H1 (cell line): Measurements from ENCODE around the gene SLC39A11. TPM values are rescaled to one million over a fixed set of nuclear protein-coding genes. Genes with fewer than 3 reads are reported as not detected.

Experiments
- CTCF ChIA-PET: fragments of 300-600 bp; sonication (Branson Sonifier 250); formaldehyde crosslinking; loops from one replicate; lab custom pipeline; 2021; ENCODE audit not compliant: partially characterized antibody; lab: Charles Lee
- POLR2A ChIA-PET: fragments of 300-600 bp; sonication (Branson Sonifier 250); formaldehyde crosslinking; loops from one replicate; lab custom pipeline; 2021; ENCODE audit warnings: inconsistent platforms; ENCODE audit not compliant: partially characterized antibody; lab: Charles Lee
- DNase-seq, 2 experiments: peaks; one replicate each; pipeline versions ENCODE4 v3.0.0 to v3.0.0-alpha.2; 2010 to 2022; ENCODE audit warnings: low spot score in 2 of 2, low read depth in 1 of 2, mixed read lengths in 1 of 2
- FAIRE-seq: peaks from 2 replicates; lab custom pipeline; 2011; peaks lifted over from hg19 to GRCh38; lab: Jason Lieb, UNC
- H2AFZ ChIP-seq: 2 replicates; pipeline ENCODE4 v1.8.1; 2012; ENCODE audit warnings: low read length, inconsistent platforms
- H2AK5ac ChIP-seq: 2 replicates; pipeline ENCODE4 v1.6.1; 2013; ENCODE audit warnings: low read depth, low read length
- H2BK120ac ChIP-seq: replicated peaks from 2 replicates; pipeline ENCODE3; 2013; ENCODE audit warnings: low read depth, low read length, inconsistent platforms
- H2BK12ac ChIP-seq: 2 replicates; pipeline ENCODE4 v1.6.1; 2013; ENCODE audit warnings: low read depth, low read length
- H2BK15ac ChIP-seq: 2 replicates; pipeline ENCODE4 v1.6.1; 2013; ENCODE audit warnings: low read length
- H2BK20ac ChIP-seq: 2 replicates; pipeline ENCODE4 v1.6.1; 2013; ENCODE audit warnings: low read length
- H2BK5ac ChIP-seq: 2 replicates; pipeline ENCODE4 v1.6.1; 2013; ENCODE audit warnings: low read depth, low read length
- H3K14ac ChIP-seq: 2 replicates; pipeline ENCODE4 v1.6.1; 2013; ENCODE audit warnings: inconsistent platforms; ENCODE audit not compliant: insufficient read length
- H3K18ac ChIP-seq: 2 replicates; pipeline ENCODE4 v1.6.1; 2013; ENCODE audit warnings: low read length; ENCODE audit errors: extremely low read depth
- H3K23ac ChIP-seq: 2 replicates; pipeline ENCODE4 v1.6.1; 2013; ENCODE audit warnings: inconsistent platforms; ENCODE audit not compliant: insufficient read length
- H3K23me2 ChIP-seq: 2 replicates; pipeline ENCODE4 v1.6.1; 2013; ENCODE audit warnings: low read depth, low read length
- H3K27ac ChIP-seq: 2 replicates; pipeline ENCODE4 v1.6.1; 2011; ENCODE audit warnings: low read depth, low read length, inconsistent platforms
- H3K27me3 ChIP-seq, 4 experiments: replicated peaks in 1 of 4; 1 replicate in 1 of 4; 2 replicates in 3 of 4; pipeline versions ENCODE4 v1.6.1 to v1.8.1; 2011 to 2013; ENCODE audit warnings: low read length in 3 of 4, mild to moderate bottlenecking in 3 of 4, inconsistent platforms in 2 of 4, mixed read lengths in 2 of 4, moderate library complexity in 1 of 4; ENCODE audit not compliant: control insufficient read depth in 3 of 4, insufficient read depth in 3 of 4; ENCODE audit errors: extremely low read depth in 1 of 4
- H3K36me3 ChIP-seq, 4 experiments: 2 replicates each; pipeline versions ENCODE4 v1.6.1 to v1.8.1; 2011 to 2013; ENCODE audit warnings: mild to moderate bottlenecking in 4 of 4, low read length in 3 of 4, moderate library complexity in 2 of 4, control low read depth in 1 of 4, inconsistent platforms in 1 of 4; ENCODE audit not compliant: insufficient read depth in 4 of 4, control insufficient read depth in 2 of 4
- H3K4ac ChIP-seq: replicated peaks from 2 replicates; pipeline ENCODE3; 2013; ENCODE audit warnings: low read length, low read depth, mixed read lengths, inconsistent platforms; ENCODE audit not compliant: insufficient read length
- H3K4me1 ChIP-seq, 4 experiments: replicated peaks in 1 of 4; 1 replicate in 1 of 4; 2 replicates in 3 of 4; pipeline versions ENCODE4 v1.6.1 to v1.8.1; 2011 to 2013; ENCODE audit warnings: low read length in 3 of 4, inconsistent platforms in 2 of 4, mixed read lengths in 1 of 4; ENCODE audit not compliant: insufficient read depth in 4 of 4, control insufficient read depth in 3 of 4
- H3K4me2 ChIP-seq, 2 experiments: 2 replicates each; pipeline versions ENCODE4 v1.6.1 to v1.8.1; 2011 to 2013; ENCODE audit warnings: low read depth in 2 of 2, low read length in 2 of 2, control low read depth in 1 of 2, inconsistent platforms in 1 of 2, mild to moderate bottlenecking in 1 of 2; ENCODE audit not compliant: insufficient read depth in 1 of 2
- H3K4me3 ChIP-seq, 4 experiments: fragments of 200-600, 300-600 bp in 1 of 4; sonication (generic), shearing (Covaris generic), sonication (Bioruptor Twin) in 1 of 4; 2 replicates each; pipeline versions ENCODE4 v1.5.1 to v1.8.1; 2011 to 2016; ENCODE audit warnings: low read length in 4 of 4, low read depth in 3 of 4, control low read depth in 2 of 4, inconsistent platforms in 2 of 4, mild to moderate bottlenecking in 2 of 4, mixed read lengths in 1 of 4, moderate library complexity in 1 of 4; ENCODE audit not compliant: insufficient read depth in 2 of 4; ENCODE audit errors: extremely low read depth in 1 of 4
- H3K56ac ChIP-seq: replicated peaks from 2 replicates; pipeline ENCODE3; 2013; ENCODE audit warnings: low read depth, mild to moderate bottlenecking, mixed read lengths, low read length, inconsistent platforms; ENCODE audit not compliant: insufficient read length
- H3K79me1 ChIP-seq: 2 replicates; pipeline ENCODE4 v1.6.1; 2013; ENCODE audit warnings: low read depth, low read length, control low read depth
- H3K79me2 ChIP-seq, 2 experiments: 2 replicates each; pipeline versions ENCODE4 v1.6.1 to v1.8.1; 2012 to 2013; ENCODE audit warnings: low read length in 2 of 2, mild to moderate bottlenecking in 2 of 2, inconsistent platforms in 1 of 2; ENCODE audit not compliant: insufficient read depth in 2 of 2, control insufficient read depth in 1 of 2
- H3K9ac ChIP-seq, 4 experiments: replicated peaks in 1 of 4; 1 replicate in 1 of 4; 2 replicates in 3 of 4; pipeline versions ENCODE4 v1.6.1 to v1.8.1; 2011 to 2013; ENCODE audit warnings: low read depth in 3 of 4, low read length in 3 of 4, control low read depth in 2 of 4, mild to moderate bottlenecking in 2 of 4, moderate library complexity in 2 of 4, inconsistent platforms in 1 of 4; ENCODE audit errors: extremely low read depth in 1 of 4
- H3K9me3 ChIP-seq, 2 experiments: 2 replicates each; pipeline versions ENCODE4 v1.6.1 to v1.8.1; 2012 to 2013; ENCODE audit warnings: mild to moderate bottlenecking in 2 of 2, moderate library complexity in 2 of 2, control low read depth in 1 of 2, inconsistent platforms in 1 of 2, low read depth in 1 of 2, low read length in 1 of 2, mixed read lengths in 1 of 2; ENCODE audit not compliant: insufficient read depth in 2 of 2
- H4K20me1 ChIP-seq, 2 experiments: replicated peaks in 1 of 2; 2 replicates each; pipeline versions ENCODE3 to v1.8.1; 2011 to 2013; ENCODE audit warnings: inconsistent platforms in 2 of 2, low read length in 2 of 2, mild to moderate bottlenecking in 1 of 2; ENCODE audit not compliant: insufficient read depth in 2 of 2, control insufficient read depth in 1 of 2
- H4K5ac ChIP-seq: 2 replicates; pipeline ENCODE4 v1.6.1; 2013; ENCODE audit warnings: low read length, low read depth, mixed read lengths, inconsistent platforms; ENCODE audit not compliant: insufficient read length
- H4K8ac ChIP-seq: 2 replicates; pipeline ENCODE4 v1.8.0; 2013; ENCODE audit warnings: mild to moderate bottlenecking, moderate library complexity, low read length, inconsistent platforms; ENCODE audit not compliant: insufficient read depth; ENCODE audit errors: extremely low read depth
- H4K91ac ChIP-seq: replicated peaks from 2 replicates; pipeline ENCODE3; 2013; ENCODE audit warnings: low read length, mixed read lengths, inconsistent platforms; ENCODE audit not compliant: insufficient read length
- BRCA1 ChIP-seq: IDR thresholded peaks from 2 replicates; pipeline ENCODE4 v1.6.1; 2012; ENCODE audit warnings: low read depth, low read length, improper control_type of control experiment
- CHD1 ChIP-seq: IDR thresholded peaks from 2 replicates; pipeline ENCODE4 v1.6.1; 2012; ENCODE audit warnings: low read depth, low read length, improper control_type of control experiment
- EZH2 ChIP-seq: fragments of 200-600 bp; sonication (generic); IDR thresholded peaks from 2 replicates; pipeline ENCODE4 v1.7.1; 2012; ENCODE audit warnings: low read depth, mild to moderate bottlenecking, moderate library complexity, low read length, inconsistent platforms; ENCODE audit not compliant: severe bottlenecking
- POLR2A ChIP-seq, 2 experiments: IDR thresholded peaks; 1 replicate in 1 of 2; 2 replicates in 1 of 2; pipeline ENCODE4 v1.6.1; 2011; ENCODE audit warnings: low read depth in 2 of 2, low read length in 2 of 2, mild to moderate bottlenecking in 2 of 2; ENCODE audit errors: control extremely low read depth in 1 of 2
- RBBP5 ChIP-seq: IDR thresholded peaks from 2 replicates; pipeline ENCODE4 v1.7.1; 2012; ENCODE audit warnings: low read depth, mild to moderate bottlenecking, inconsistent platforms, low read length, moderate library complexity, borderline replicate concordance
- RXRA ChIP-seq: IDR thresholded peaks from 2 replicates; pipeline ENCODE4 v1.6.1; 2011; ENCODE audit warnings: low read depth, mild to moderate bottlenecking, low read length, moderate library complexity; ENCODE audit not compliant: insufficient read depth
- SAP30 ChIP-seq: fragments of 300-600 bp; sonication (generic); IDR thresholded peaks from 2 replicates; pipeline ENCODE4 v1.7.1; 2012; ENCODE audit warnings: low read length, moderate library complexity, mild to moderate bottlenecking, inconsistent platforms; ENCODE audit not compliant: insufficient read depth, insufficient replicate concordance
- SRF ChIP-seq: IDR thresholded peaks from 2 replicates; pipeline ENCODE4 v1.6.1; 2011; ENCODE audit warnings: mild to moderate bottlenecking, low read depth, low read length, moderate library complexity
- TCF12 ChIP-seq: IDR thresholded peaks from 2 replicates; pipeline ENCODE4 v1.6.1; 2011; ENCODE audit warnings: low read depth, mild to moderate bottlenecking, low read length
- WGBS, 2 experiments: shearing (Covaris generic) in 1 of 2; methylation state at CpG; one replicate each; pipeline versions ENCODE4 v1.1.6 to v1.1.7; 2013 to 2015; ENCODE audit warnings: low lambda C conversion rate in 2 of 2, mixed read lengths in 2 of 2, inconsistent platforms in 1 of 2, low coverage in 1 of 2, missing lambda C conversion rate in 1 of 2; ENCODE audit not compliant: insufficient replicate concordance in 2 of 2, insufficient coverage in 1 of 2, insufficient read length in 1 of 2; ENCODE audit errors: extremely low coverage in 1 of 2, missing lambda C conversion rate in 1 of 2; 5-methylcytosine and 5-hydroxymethylcytosine counted together
- polyA plus RNA-seq, 7 experiments: library from polyadenylated mRNA; depleted of rRNA in 3 of 7; stranded (reverse) in 5 of 7; unstranded in 2 of 7; fragments of >200 nt in 5 of 7; fragments of 200-250 nt in 2 of 7; gene quantifications; 1 replicate in 5 of 7; 2 replicates in 1 of 7; 4 replicates in 1 of 7; pipeline versions ENCODE4 v1.2.1 to v1.2.3, GENCODE V29; 2011 to 2013; ENCODE audit warnings: missing spikeins in 2 of 7, mixed read lengths in 2 of 7
- total RNA-seq: library from RNA; stranded (reverse); fragmentation: NEBNext Ultra II Directional; extraction: Animal tissue kit (Norgen Biotek cat#: 25700); gene quantifications from 2 replicates; pipeline ENCODE4 v1.2.1, GENCODE V29; 2021
- TF ChIP-seq, protein P1 (sequence below), 3 experiments: IDR thresholded peaks; 1 replicate in 2 of 3; 2 replicates in 1 of 3; pipeline versions ENCODE4 v1.5.1 to v1.6.1; 2011; ENCODE audit warnings: low read length in 3 of 3, mild to moderate bottlenecking in 3 of 3, inconsistent platforms in 2 of 3, low read depth in 1 of 3, moderate library complexity in 1 of 3; ENCODE audit not compliant: insufficient read depth in 1 of 3; ENCODE audit errors: control extremely low read depth in 1 of 3

Gene SLC39A11
- total and polyA plus RNA-seq, 2 of the 8 experiments (the other 6 are each of a cell fraction or from before 2014, with no cell fraction given) = 12.2 to 19.6 TPM

GRCh38 chr17:72804949-72805707 lies 287.4 kb downstream of the SLC39A11 start:
- Histone ChIP-seq H2BK5ac (no peak overlapping the region), H3K23ac (no peak overlapping the region), H3K9me3 (peaks cover 0 to 3% of the 10 kb centered on the region in 2 experiments; a peak in 2 of 4 replicates), H2AK5ac (no peak overlapping the region), H4K8ac (no peak overlapping the region), H2BK120ac (no peak overlapping the region), H3K27ac (no peak overlapping the region), H2AFZ (no peak overlapping the region), H3K4ac (no peak overlapping the region), H3K4me2 (no peak overlapping the region), H3K4me1 (no peaks in the 10 kb centered on the region), H2BK15ac (no peak overlapping the region), H3K4me3 (no peak overlapping the region), H2BK12ac (no peak overlapping the region), H4K20me1 (no peaks in the 10 kb centered on the region), H3K36me3 (no peaks in the 10 kb centered on the region), H4K5ac (no peak overlapping the region), H3K14ac (no peak overlapping the region), H3K9ac (no peak overlapping the region), H3K18ac (no peak overlapping the region), H3K23me2 (no peaks in the 10 kb centered on the region), H3K56ac (no peak overlapping the region), H3K27me3 (no peaks in the 10 kb centered on the region), H3K79me2 (no peaks in the 10 kb centered on the region), H4K91ac (no peak overlapping the region), H2BK20ac (no peak overlapping the region), H3K79me1 (no peaks in the 10 kb centered on the region)
- POLR2A ChIA-PET = interaction anchor here (0.9 kb wide), 1 partner anchor 92 kb away, joined by 3 read pairs; no protein-coding TSS in a partner anchor
- no peak for FAIRE-seq
- WGBS, 2 experiments = 90% methylated on average over 9 of the region's 9 CpGs; no CpG with 5 or more reads in 1 of the 2 experiments
- CTCF ChIA-PET = interaction anchor here (0.6 to 1.4 kb wide), 3 partner anchors 11 to 247 kb away, joined by 3 to 5 read pairs (median 3); no protein-coding TSS in a partner anchor
- DNase-seq = no peak
- no peak for TF ChIP-seq EZH2
- no peak for TF ChIP-seq SRF
- TF ChIP-seq SAP30 = no peak
- no peak for TF ChIP-seq CHD1
- TF ChIP-seq RBBP5 = no peak
- TF ChIP-seq, protein P1, sequence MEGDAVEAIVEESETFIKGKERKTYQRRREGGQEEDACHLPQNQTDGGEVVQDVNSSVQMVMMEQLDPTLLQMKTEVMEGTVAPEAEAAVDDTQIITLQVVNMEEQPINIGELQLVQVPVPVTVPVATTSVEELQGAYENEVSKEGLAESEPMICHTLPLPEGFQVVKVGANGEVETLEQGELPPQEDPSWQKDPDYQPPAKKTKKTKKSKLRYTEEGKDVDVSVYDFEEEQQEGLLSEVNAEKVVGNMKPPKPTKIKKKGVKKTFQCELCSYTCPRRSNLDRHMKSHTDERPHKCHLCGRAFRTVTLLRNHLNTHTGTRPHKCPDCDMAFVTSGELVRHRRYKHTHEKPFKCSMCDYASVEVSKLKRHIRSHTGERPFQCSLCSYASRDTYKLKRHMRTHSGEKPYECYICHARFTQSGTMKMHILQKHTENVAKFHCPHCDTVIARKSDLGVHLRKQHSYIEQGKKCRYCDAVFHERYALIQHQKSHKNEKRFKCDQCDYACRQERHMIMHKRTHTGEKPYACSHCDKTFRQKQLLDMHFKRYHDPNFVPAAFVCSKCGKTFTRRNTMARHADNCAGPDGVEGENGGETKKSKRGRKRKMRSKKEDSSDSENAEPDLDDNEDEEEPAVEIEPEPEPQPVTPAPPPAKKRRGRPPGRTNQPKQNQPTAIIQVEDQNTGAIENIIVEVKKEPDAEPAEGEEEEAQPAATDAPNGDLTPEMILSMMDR (IDR thresholded peaks at IDR 0.05; ENCODE audit: control extremely low read depth in 1 of 3, insufficient read depth in 1 of 3, low read depth in 1 of 3, low read length in 3 of 3) = no peak
- TF ChIP-seq TCF12 = no peak
- TF ChIP-seq RXRA = no peak
- TF ChIP-seq BRCA1 = no peak
- TF ChIP-seq POLR2A (IDR thresholded peaks at IDR 0.05; ENCODE audit: control extremely low read depth in 1 of 2, low read depth in 2 of 2, low read length in 2 of 2) = no peak
